ENCODE measurements around the gene TMEM176B.

Gene TMEM176B

DNA sequence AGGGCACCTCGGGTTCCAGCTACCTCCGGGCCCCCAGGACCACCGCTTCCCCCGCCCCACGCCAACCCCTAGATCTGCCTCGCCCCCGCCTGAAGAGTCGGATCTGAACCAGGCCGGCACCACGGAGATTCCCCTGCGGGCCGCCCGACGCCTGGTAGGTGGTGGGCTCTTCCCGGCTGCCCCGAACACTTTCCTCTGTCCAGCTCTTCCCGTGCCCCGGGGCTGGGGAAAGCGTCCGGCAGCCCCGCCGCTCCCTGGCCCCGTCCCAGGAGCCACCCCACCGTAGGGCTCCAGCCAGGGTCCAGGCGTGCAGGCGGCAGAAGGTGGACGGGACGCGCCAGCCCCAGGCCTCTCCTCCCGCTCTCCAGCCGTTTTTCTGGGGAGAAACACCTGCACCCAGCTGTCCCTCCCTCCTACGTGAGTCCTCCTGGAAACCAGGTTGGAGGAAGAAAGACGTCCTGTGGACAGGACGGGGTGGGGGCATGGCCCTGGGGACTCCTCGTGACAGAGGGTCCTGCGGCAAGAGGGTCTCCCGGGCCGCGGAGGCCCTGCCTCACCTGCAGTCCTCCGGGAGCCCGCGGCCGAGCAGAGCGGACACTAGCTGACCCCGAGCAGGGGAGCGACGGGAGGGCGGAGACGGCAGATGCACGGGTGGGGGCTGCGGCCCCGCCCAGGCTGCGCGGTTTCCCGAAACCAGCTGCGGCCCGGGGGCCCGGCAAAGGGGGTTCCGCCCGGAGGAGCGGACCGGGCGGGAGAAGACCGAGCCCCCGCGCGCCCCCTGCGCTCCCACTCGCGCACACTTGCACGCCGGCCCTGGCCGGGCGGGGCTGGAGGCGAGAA lies at the start of gene TMEM176B:
TSS of gene TMEM176B (minus strand) at position 624 of the 840 bp plus-strand sequence. CDS start 3,795 bp downstream, outside the sequence.
- Histone ChIP-seq H3K4me3 (ENCODE audit: low read depth in 1 of 2, low read length in 2 of 2) (peak within 1 kb of the TSS; percentile 32 to 54), H3K9me3 (ENCODE audit: low read length) (no peaks in the 10 kb centered on the region), H3K27me3 (ENCODE audit: control insufficient read depth in 1 of 2, insufficient read depth in 2 of 2, low read length in 2 of 2) (peaks cover 4 to 34% of the 10 kb centered on the region in 2 donors), H3K36me3 (ENCODE audit: insufficient read depth, low read length) (peaks cover 12% of the 10 kb centered on the region), H3K9ac (ENCODE audit: low read length) (no peak within 1 kb of the TSS), H3K4me1 (ENCODE audit: insufficient read depth, low read length) (no peaks in the 10 kb centered on the region), H3K27ac (ENCODE audit: low read depth, low read length) (peak within 1 kb of the TSS; percentile 14)

DNA sequence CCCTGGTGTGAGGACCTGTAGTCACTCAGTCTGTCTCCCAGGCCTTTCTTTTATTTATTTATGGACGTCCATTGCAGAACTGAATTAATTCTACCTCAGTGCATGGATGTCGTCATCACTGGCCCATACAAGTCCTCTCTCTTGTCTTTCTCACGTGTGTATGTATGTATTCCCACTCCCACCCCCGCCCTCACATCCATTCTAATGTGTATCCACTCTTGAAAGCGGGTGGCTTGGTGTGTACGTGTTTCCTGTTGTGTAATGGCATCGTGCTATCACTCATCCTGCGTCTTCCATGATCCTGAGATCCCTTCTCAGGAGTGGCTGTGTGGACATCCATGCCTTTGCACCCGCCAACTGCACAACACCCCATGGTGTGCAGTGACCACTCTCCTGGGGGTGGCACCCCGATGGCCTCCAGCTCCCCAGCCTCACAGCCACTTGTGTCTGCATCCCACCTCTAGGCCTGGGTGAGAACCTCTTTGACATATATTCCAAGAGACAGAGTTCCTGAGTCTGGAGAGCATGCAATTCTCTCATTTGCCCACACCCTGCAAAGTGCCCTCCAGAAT lies 49.1 kb upstream of the TMEM176B start:
- Histone ChIP-seq H3K27ac (ENCODE audit: low read depth, low read length) (no peak overlapping the region), H3K4me3 (ENCODE audit: low read depth in 1 of 2, low read length in 2 of 2) (no peak overlapping the region), H3K9me3 (ENCODE audit: low read length) (no peaks in the 10 kb centered on the region), H3K4me1 (ENCODE audit: insufficient read depth, low read length) (peaks cover 8% of the 10 kb centered on the region), H3K36me3 (ENCODE audit: insufficient read depth, low read length) (no peaks in the 10 kb centered on the region), H3K27me3 (ENCODE audit: control insufficient read depth in 1 of 2, insufficient read depth in 2 of 2, low read length in 2 of 2) (peaks cover 0 to 10% of the 10 kb centered on the region in 2 donors), H3K9ac (ENCODE audit: low read length) (no peak overlapping the region)

DNA sequence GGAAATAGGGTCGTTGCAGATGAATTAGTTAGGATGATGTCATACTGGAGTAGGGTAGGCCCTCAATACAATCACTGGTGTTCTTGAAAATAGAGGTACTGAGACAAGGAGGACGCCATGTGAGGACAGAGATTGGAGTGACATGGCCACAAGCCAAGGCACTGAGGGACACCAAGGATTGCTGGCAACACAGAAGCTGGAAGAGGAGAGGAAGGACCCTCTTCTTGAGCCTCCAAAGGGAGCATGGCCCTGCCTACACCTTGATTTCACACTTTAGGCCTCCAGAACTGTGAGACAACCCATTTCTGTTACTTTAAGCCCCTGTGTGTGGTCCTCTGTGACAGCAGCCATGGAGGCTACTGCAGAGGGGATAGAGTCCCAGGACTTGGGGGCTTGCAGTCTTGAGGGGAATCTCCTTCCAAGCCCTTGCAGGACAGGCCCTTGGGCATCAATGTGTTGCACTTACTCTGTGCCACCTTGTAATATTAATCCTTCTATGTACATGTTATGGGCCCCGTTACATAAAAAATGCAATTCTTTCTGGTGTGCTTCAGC lies 48.5 kb upstream of the TMEM176B start:
- no peak overlapping the region for H3K4me3 ChIP-seq (ENCODE audit: low read depth in 1 of 2, low read length in 2 of 2)
- no peak overlapping the region for H3K9ac ChIP-seq (ENCODE audit: low read length)
- no peaks in the 10 kb centered on the region for H3K36me3 ChIP-seq (ENCODE audit: insufficient read depth, low read length)

DNA sequence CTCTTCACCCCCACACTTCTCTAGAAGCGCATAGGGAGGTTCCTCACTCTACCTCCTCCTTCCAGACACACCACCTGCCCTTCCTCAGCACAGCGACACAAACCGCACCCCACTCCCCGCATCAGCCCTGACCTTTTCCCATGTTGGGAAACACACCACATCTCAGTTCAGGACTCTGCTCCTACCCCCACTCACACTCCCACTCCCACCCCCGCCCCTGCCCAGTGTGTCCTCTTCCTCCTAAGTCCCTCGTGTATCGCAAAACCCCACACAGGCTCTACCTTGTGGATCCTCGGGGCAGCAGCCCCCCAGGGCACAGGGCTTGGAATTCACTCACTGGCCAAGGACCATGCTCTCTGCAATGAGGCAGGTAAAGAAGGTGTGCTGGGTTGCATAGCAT lies 47.9 kb upstream of the TMEM176B start:
- H3K9ac ChIP-seq (ENCODE audit: low read length) = no peak overlapping the region
- no peaks in the 10 kb centered on the region for H3K36me3 ChIP-seq (ENCODE audit: insufficient read depth, low read length)

More for the DNA sequence above, 48.5 kb upstream of the TMEM176B start:
- H3K4me1 ChIP-seq (ENCODE audit: insufficient read depth, low read length) = peaks cover 8% of the 10 kb centered on the region
- H3K9me3 ChIP-seq (ENCODE audit: low read length) = no peaks in the 10 kb centered on the region
- H3K27me3 ChIP-seq (ENCODE audit: control insufficient read depth in 1 of 2, insufficient read depth in 2 of 2, low read length in 2 of 2) = peaks cover 0 to 10% of the 10 kb centered on the region in 2 donors
- H3K27ac ChIP-seq (ENCODE audit: low read depth, low read length) = no peak overlapping the region

DNA sequence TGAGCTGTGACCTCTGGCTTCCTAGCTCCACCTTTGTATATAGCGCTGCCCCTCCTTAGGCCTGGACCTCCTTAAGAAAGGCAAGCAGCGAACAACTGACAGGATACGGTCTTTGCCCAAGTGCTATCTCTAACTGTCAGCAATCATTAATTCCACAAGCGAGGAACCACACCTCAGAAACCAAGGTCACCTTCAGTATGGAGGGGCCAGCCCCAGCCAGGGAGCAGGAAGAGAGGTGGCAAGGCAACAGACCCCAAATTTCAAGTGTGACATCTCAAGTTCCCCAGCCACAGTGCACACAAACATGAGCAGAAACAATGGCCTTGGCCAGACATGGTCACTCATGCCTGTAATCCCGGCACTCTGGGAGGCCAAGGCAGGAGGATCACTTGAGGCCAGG lies 47.4 kb upstream of the TMEM176B start:
- peaks cover 8% of the 10 kb centered on the region for H3K4me1 ChIP-seq (ENCODE audit: insufficient read depth, low read length)
- no peak overlapping the region for H3K9ac ChIP-seq (ENCODE audit: low read length)
- H3K27me3 ChIP-seq (ENCODE audit: control insufficient read depth in 1 of 2, insufficient read depth in 2 of 2, low read length in 2 of 2) = peaks cover 0 to 5% of the 10 kb centered on the region in 2 donors
- no peak overlapping the region for H3K27ac ChIP-seq (ENCODE audit: low read depth, low read length)
- H3K4me3 ChIP-seq (ENCODE audit: low read depth in 1 of 2, low read length in 2 of 2) = no peak overlapping the region
- H3K36me3 ChIP-seq (ENCODE audit: insufficient read depth, low read length) = no peaks in the 10 kb centered on the region
- no peaks in the 10 kb centered on the region for H3K9me3 ChIP-seq (ENCODE audit: low read length)

More for the DNA sequence above, 47.9 kb upstream of the TMEM176B start:
- Histone ChIP-seq H3K4me3 (ENCODE audit: low read depth in 1 of 2, low read length in 2 of 2) (no peak overlapping the region), H3K27me3 (ENCODE audit: control insufficient read depth in 1 of 2, insufficient read depth in 2 of 2, low read length in 2 of 2) (peaks cover 0 to 10% of the 10 kb centered on the region in 2 donors), H3K9me3 (ENCODE audit: low read length) (no peaks in the 10 kb centered on the region), H3K4me1 (ENCODE audit: insufficient read depth, low read length) (peaks cover 8% of the 10 kb centered on the region), H3K27ac (ENCODE audit: low read depth, low read length) (no peak overlapping the region)

DNA sequence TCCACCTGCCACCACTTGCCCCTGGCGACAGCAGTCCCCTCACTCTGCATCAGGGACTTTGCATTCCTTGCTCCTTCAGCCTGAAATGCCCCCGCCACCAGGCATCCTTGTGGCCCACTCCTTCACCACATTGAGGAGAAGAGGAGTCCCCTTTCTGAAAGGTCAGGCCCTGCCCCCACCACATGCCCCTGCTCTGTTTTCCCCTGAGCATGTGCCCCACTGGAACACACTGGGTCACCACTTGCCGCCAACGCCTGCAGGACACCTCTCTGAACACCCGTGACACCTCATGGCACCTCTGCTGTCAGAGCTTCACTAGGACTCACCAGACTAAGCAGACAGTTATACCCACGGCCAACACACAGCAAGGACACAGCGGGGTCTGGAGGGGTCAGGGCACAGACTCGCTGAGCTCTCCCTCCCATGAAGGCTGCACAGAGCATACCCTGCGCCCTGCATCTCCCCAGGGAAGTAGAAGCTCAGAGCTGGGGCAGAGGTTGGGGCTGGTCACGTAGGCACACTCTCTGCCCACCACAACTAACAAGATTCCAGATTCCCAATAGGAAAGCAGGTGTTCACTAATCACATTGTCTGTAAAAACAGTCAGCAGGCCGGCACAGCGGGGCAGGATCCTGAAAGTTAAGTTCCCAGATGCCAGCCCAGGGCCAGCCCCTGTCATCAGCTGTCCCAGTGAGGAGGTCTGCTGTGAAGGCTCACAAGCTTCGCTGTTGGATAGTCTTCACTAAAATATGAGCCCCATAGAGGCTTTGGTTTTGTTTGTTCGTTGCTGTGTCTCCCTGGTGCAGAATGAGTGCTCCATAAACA lies 46.3 kb upstream of the TMEM176B start:
- no peaks in the 10 kb centered on the region for H3K36me3 ChIP-seq (ENCODE audit: insufficient read depth, low read length)
- H3K4me3 ChIP-seq (ENCODE audit: low read depth in 1 of 2, low read length in 2 of 2) = no peak overlapping the region
- H3K27me3 ChIP-seq (ENCODE audit: control insufficient read depth in 1 of 2, insufficient read depth in 2 of 2, low read length in 2 of 2) = no peaks in the 10 kb centered on the region

DNA sequence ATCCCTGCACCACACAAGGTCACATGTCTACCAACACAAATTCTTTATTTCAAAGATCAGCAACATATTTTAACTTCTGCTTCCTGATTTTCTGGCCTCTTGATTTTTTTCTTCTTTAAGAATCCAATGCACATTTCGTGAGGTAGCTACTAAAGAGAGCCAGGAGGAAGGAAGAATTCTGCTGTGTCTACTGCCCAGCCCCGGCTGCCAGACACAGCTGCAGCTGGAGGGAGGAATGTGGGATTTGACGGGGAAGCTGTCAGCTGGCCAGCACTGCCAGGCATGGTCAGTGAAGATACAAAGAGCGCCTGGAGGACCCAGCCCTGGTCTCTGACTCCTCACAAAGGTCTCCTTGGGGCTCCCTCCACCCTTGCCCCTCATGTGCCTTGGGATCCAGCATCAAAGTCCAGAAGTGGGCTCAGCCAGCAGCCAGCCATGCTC lies 45.3 kb upstream of the TMEM176B start:
- Histone ChIP-seq H3K4me3 (ENCODE audit: low read depth in 1 of 2, low read length in 2 of 2) (no peak overlapping the region), H3K9ac (ENCODE audit: low read length) (no peak overlapping the region), H3K27me3 (ENCODE audit: control insufficient read depth in 1 of 2, insufficient read depth in 2 of 2, low read length in 2 of 2) (no peaks in the 10 kb centered on the region), H3K4me1 (ENCODE audit: insufficient read depth, low read length) (peaks cover 8% of the 10 kb centered on the region), H3K9me3 (ENCODE audit: low read length) (no peaks in the 10 kb centered on the region), H3K36me3 (ENCODE audit: insufficient read depth, low read length) (no peaks in the 10 kb centered on the region), H3K27ac (ENCODE audit: low read depth, low read length) (no peak overlapping the region)

More for the DNA sequence above, 46.3 kb upstream of the TMEM176B start:
- H3K9me3 ChIP-seq (ENCODE audit: low read length) = no peaks in the 10 kb centered on the region
- H3K4me1 ChIP-seq (ENCODE audit: insufficient read depth, low read length) = peaks cover 8% of the 10 kb centered on the region
- H3K9ac ChIP-seq (ENCODE audit: low read length) = no peak overlapping the region
- no peak overlapping the region for H3K27ac ChIP-seq (ENCODE audit: low read depth, low read length)

DNA sequence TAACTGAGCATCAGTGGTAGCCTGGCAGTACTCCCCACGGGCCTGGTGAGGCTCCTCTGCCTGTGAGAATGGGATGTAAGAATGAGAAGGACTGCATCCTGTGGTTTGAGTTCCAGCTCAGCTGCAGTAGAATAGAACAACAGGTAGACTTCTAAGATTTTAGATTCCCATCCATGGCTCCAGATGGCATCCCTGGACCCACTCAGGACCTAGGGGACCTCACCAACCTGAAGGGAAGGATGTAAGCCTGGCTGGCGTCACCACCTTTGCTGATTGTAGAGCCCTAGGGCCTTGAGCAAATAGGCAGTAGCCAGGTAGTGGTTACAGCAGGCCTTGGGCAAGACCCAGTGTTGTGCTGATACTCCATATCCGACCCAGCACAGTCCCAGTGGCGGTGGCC lies 42.6 kb upstream of the TMEM176B start:
- Histone ChIP-seq H3K4me1 (ENCODE audit: insufficient read depth, low read length) (peaks cover 8% of the 10 kb centered on the region), H3K4me3 (ENCODE audit: low read depth in 1 of 2, low read length in 2 of 2) (no peak overlapping the region), H3K9me3 (ENCODE audit: low read length) (no peaks in the 10 kb centered on the region), H3K27ac (ENCODE audit: low read depth, low read length) (no peak overlapping the region), H3K27me3 (ENCODE audit: control insufficient read depth in 1 of 2, insufficient read depth in 2 of 2, low read length in 2 of 2) (no peaks in the 10 kb centered on the region), H3K9ac (ENCODE audit: low read length) (no peak overlapping the region), H3K36me3 (ENCODE audit: insufficient read depth, low read length) (no peaks in the 10 kb centered on the region)

DNA sequence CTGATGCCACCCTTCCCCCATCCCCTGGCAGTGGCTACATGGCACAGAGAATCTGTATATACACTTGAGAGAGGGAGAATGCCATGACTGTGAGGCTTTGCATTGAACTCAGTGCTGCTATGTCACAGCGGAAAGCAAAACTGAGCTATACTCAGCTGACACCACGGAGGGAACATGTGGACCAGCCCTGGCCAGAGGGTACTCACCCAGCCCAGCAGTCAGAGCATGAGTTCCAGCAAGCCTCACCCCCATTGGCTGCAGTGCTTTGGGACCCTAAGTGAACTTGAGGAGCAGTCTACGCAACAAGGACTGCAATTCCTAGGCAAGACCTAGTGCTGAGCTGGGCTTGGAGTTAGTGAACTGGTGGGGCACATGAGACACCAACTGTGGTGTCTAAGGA lies 41.9 kb upstream of the TMEM176B start:
- no peak overlapping the region for H3K9ac ChIP-seq (ENCODE audit: low read length)
- H3K27ac ChIP-seq (ENCODE audit: low read depth, low read length) = no peak overlapping the region
- H3K4me1 ChIP-seq (ENCODE audit: insufficient read depth, low read length) = peaks cover 8% of the 10 kb centered on the region
- no peak overlapping the region for H3K4me3 ChIP-seq (ENCODE audit: low read depth in 1 of 2, low read length in 2 of 2)
- H3K9me3 ChIP-seq (ENCODE audit: low read length) = no peaks in the 10 kb centered on the region
- no peaks in the 10 kb centered on the region for H3K36me3 ChIP-seq (ENCODE audit: insufficient read depth, low read length)
- H3K27me3 ChIP-seq (ENCODE audit: control insufficient read depth in 1 of 2, insufficient read depth in 2 of 2, low read length in 2 of 2) = no peaks in the 10 kb centered on the region

DNA sequence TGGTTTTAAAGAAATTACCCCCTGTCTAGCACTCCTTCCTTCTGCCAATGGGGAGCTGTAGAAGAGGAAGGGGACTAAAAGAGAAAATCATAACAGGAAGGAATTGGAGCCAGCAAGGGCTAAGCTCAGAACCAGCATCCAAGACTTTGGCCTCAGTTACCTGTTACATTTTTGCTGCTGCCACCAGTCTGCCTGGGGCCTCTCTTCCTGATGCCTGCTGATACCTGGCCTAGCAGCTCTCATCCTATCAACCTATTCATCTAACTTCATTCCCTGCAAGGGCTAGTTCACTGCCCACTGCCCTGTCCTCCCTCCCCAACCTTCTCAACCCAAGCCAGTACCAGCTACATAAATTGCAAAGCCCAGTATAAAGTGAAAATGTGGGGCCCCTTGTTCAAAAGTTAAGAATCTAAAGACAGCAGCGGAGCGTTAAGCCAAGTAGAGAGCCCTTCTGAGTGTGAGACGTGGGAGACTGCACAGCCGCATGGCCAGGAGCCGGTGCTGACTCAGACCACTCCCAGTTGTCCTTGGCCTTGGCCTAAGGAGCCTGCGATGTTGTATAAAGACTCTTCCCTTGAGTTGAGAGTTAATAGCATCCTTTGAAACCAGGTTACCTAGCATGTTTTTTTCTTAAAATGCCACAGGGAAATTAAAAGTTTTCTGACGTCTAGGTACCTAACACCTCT lies 38.9 kb upstream of the TMEM176B start:
- Histone ChIP-seq H3K4me1 (ENCODE audit: insufficient read depth, low read length) (no peaks in the 10 kb centered on the region), H3K36me3 (ENCODE audit: insufficient read depth, low read length) (no peaks in the 10 kb centered on the region), H3K9me3 (ENCODE audit: low read length) (no peaks in the 10 kb centered on the region), H3K27me3 (ENCODE audit: control insufficient read depth in 1 of 2, insufficient read depth in 2 of 2, low read length in 2 of 2) (no peaks in the 10 kb centered on the region), H3K27ac (ENCODE audit: low read depth, low read length) (no peak overlapping the region), H3K4me3 (ENCODE audit: low read depth in 1 of 2, low read length in 2 of 2) (no peak overlapping the region), H3K9ac (ENCODE audit: low read length) (no peak overlapping the region)

Data from muscle layer of colon (tissue), 2 donors.